Measurements from ENCODE around the gene TKFC. TPM values are rescaled to one million over a fixed set of nuclear protein-coding genes. Genes with fewer than 3 reads are reported as not detected.

TKFC gene
- total and polyA plus RNA-seq, 2 experiments from 2014 or later: 39.8 to 44.6 TPM

DNA sequence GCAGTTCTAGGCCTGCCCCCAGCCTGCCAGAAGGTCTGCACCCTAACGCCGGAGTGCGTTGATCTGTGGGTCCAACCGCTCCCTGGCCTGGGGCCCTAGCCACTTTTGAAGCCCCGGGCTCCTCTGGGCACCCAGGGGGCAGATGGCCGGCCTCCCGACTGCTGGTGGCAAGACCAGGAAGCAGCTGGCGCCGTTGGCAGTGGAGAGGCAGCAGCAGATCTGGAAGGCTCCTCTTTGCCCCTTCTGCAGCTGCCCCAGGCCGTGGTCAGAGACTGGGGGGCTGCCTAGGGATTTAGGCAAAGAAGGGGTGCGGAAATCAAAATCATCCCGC, 37.5 kb upstream of the TKFC start:
- Histone ChIP-seq H3K9ac (no peak overlapping the region; the same call in 1 of the 2 replicates), H2AFZ (no peak overlapping the region), H3K9me2 (ENCODE audit: insufficient read depth) (no peaks in the 10 kb centered on the region), H4K20me1 (ENCODE audit: insufficient read depth) (no peaks in the 10 kb centered on the region), H3K9me3 (ENCODE audit: low read depth) (no peaks in the 10 kb centered on the region), H3K27me3 (replicated peaks; ENCODE audit: insufficient read depth) (no peaks in the 10 kb centered on the region), H3K4me1 (ENCODE audit: insufficient read depth) (peaks cover 28% of the 10 kb centered on the region), H3K27ac (no peak overlapping the region), H3K79me2 (ENCODE audit: insufficient read depth) (no peaks in the 10 kb centered on the region), H3K36me3 (ENCODE audit: low read depth) (peaks cover 18% of the 10 kb centered on the region), H3F3A (ENCODE audit: insufficient read depth) (peaks cover 46% of the 10 kb centered on the region), H3K4me2 (ENCODE audit: unreplicated experiment) (peak overlapping the region; percentile 88), H3K4me3 (peak overlapping the region; percentile 68; the same call in 1 of the 2 replicates)
- in situ Hi-C loops (cut with MboI): no loop called here
- no peak for TF ChIP-seq EZH2phosphoT487 (IDR thresholded peaks at IDR 0.05; ENCODE audit: insufficient read depth, low read depth)
- WGBS, 2 experiments (ENCODE audit: low coverage in 1 of 2, low lambda C conversion rate in 2 of 2, missing lambda C conversion rate in 2 of 2): 68 to 71% methylated on average over 11 to 12 of the region's 12 CpGs
- DNase-seq: peak; percentile 9

DNA sequence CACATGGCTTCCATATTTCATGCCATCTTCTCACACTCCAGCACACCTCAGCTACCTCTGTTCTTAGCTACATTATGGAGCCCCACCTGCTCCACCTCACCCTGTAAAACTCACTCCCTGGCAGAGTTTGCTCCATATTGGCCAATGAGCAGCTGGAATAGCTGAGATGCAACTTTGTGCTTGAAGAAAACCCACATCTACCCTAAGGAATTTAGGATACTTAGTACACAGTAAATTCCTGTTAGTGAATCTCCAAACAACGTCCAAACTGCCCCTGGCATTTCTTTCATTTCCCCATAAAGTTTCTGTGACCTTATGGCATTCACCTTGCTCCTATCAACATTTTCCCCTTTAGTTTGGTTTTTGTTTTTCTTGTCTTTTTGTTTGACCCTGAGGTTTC, 35.7 kb upstream of the TKFC start:
- Histone ChIP-seq H3K9ac (peak overlapping the region; percentile 56), H4K20me1 (ENCODE audit: insufficient read depth) (no peaks in the 10 kb centered on the region)
- DNase-seq: peak; percentile 69

DNA sequence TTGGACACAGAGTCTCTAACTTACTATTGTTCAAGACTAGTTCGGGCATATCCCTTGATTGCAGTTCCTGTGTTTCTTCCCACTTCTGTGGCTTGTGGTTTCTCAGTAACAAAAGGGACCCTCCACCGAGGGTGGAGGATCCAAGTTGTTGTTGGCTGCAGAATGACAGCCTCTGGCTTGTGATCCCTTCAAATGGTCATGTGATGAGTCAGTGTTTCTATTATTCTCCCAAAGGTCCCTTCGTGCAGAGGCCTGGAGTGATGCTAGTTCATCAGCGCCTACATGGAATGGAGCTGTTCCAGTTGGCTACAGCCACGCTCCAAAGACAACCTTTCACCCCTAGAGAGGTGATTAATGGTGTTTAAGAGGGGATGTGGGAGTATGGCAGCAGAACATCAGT, 35.3 kb upstream of the TKFC start:
- Histone ChIP-seq H3K4me1 (ENCODE audit: insufficient read depth) (peaks cover 28% of the 10 kb centered on the region), H3K36me3 (ENCODE audit: low read depth) (peaks cover 38% of the 10 kb centered on the region), H3K4me2 (ENCODE audit: unreplicated experiment) (peak overlapping the region; percentile 63), H3K79me2 (ENCODE audit: insufficient read depth) (no peaks in the 10 kb centered on the region), H3K4me3 (no peak overlapping the region), H3F3A (ENCODE audit: insufficient read depth) (peaks cover 61% of the 10 kb centered on the region), H4K20me1 (ENCODE audit: insufficient read depth) (no peaks in the 10 kb centered on the region), H3K27ac (peak overlapping the region; percentile 91), H3K9me3 (ENCODE audit: low read depth) (no peaks in the 10 kb centered on the region), H3K9ac (peak overlapping the region; percentile 56), H3K27me3 (replicated peaks; ENCODE audit: insufficient read depth) (no peaks in the 10 kb centered on the region), H2AFZ (no peak overlapping the region), H3K9me2 (ENCODE audit: insufficient read depth) (no peaks in the 10 kb centered on the region)
- peak; percentile 95 for DNase-seq
- TF ChIP-seq EZH2phosphoT487 (IDR thresholded peaks at IDR 0.05; ENCODE audit: insufficient read depth, low read depth): no peak
- TF ChIP-seq EZH2 (IDR thresholded peaks at IDR 0.05; ENCODE audit: insufficient read depth, poor library complexity, severe bottlenecking): no peak
- 0 to 7% methylated on average over 5 of the region's 5 CpGs for WGBS, 2 experiments (ENCODE audit: low coverage in 1 of 2, low lambda C conversion rate in 2 of 2, missing lambda C conversion rate in 2 of 2)
- in situ Hi-C loops (cut with MboI): no loop called here

More for the DNA sequence above, 35.7 kb upstream of the TKFC start:
- no peaks in the 10 kb centered on the region for H3K27me3 ChIP-seq (replicated peaks; ENCODE audit: insufficient read depth)
- H3K4me3 ChIP-seq: no peak overlapping the region
- H3K4me1 ChIP-seq (ENCODE audit: insufficient read depth): peaks cover 28% of the 10 kb centered on the region
- peak overlapping the region; percentile 63 for H3K4me2 ChIP-seq (ENCODE audit: unreplicated experiment)
- TF ChIP-seq EZH2 (IDR thresholded peaks at IDR 0.05; ENCODE audit: insufficient read depth, poor library complexity, severe bottlenecking) (no peak), EZH2phosphoT487 (IDR thresholded peaks at IDR 0.05; ENCODE audit: insufficient read depth, low read depth) (no peak)
- WGBS, 2 experiments (ENCODE audit: low coverage in 1 of 2, low lambda C conversion rate in 2 of 2, missing lambda C conversion rate in 2 of 2): 23 to 48% methylated on average over 1 of the region's 1 CpG
- no peaks in the 10 kb centered on the region for H3K79me2 ChIP-seq (ENCODE audit: insufficient read depth)
- H2AFZ ChIP-seq: no peak overlapping the region
- peaks cover 35% of the 10 kb centered on the region for H3K36me3 ChIP-seq (ENCODE audit: low read depth)
- H3K27ac ChIP-seq: peak overlapping the region; percentile 91
- H3F3A ChIP-seq (ENCODE audit: insufficient read depth): peaks cover 61% of the 10 kb centered on the region
- H3K9me2 ChIP-seq (ENCODE audit: insufficient read depth): no peaks in the 10 kb centered on the region
- in situ Hi-C loops (cut with MboI): no loop called here
- no peaks in the 10 kb centered on the region for H3K9me3 ChIP-seq (ENCODE audit: low read depth)

DNA sequence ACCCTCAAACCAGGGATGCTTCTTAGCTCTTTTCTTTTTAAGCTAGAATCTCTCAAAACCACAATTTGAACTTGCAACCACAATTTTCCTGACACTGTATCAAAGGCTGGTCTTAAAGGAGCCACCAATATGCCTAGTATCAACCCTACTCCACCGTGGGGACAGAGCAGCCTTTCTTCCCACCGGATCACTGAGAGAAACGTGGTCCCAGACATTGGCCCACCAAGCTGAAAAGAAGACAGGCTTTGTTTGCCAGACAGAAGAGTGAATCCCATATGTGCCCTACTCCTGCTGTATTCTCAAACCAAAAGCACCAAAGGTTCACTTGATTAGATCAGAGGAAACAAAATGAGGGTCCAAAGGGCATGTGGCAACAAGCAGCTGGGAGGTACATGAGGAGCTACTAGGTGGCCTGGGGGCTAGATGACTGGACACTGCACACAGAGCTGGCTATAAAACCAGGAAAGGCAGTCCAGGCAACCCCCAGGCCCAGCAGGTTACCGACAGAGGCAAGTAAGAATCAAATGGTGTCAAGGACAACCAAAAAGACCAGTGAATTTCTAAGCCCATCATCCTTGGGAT, 34.3 kb upstream of the TKFC start:
- peak; percentile 19 for DNase-seq
- peak overlapping the region; percentile 91 for H3K27ac ChIP-seq
- no peaks in the 10 kb centered on the region for H3K27me3 ChIP-seq (replicated peaks; ENCODE audit: insufficient read depth)
- no peaks in the 10 kb centered on the region for H3K79me2 ChIP-seq (ENCODE audit: insufficient read depth)
- no peaks in the 10 kb centered on the region for H4K20me1 ChIP-seq (ENCODE audit: insufficient read depth)
- H3F3A ChIP-seq (ENCODE audit: insufficient read depth): peaks cover 61% of the 10 kb centered on the region
- WGBS, 2 experiments (ENCODE audit: low coverage in 1 of 2, low lambda C conversion rate in 2 of 2, missing lambda C conversion rate in 2 of 2): 94 to 100% methylated on average over 4 of the region's 4 CpGs
- peaks cover 41% of the 10 kb centered on the region for H3K36me3 ChIP-seq (ENCODE audit: low read depth)
- peak overlapping the region; percentile 39 for H3K9ac ChIP-seq
- H3K4me3 ChIP-seq: no peak overlapping the region
- peak overlapping the region; percentile 63 for H3K4me2 ChIP-seq (ENCODE audit: unreplicated experiment)
- no peak overlapping the region for H2AFZ ChIP-seq
- H3K9me2 ChIP-seq (ENCODE audit: insufficient read depth): no peaks in the 10 kb centered on the region
- no peaks in the 10 kb centered on the region for H3K9me3 ChIP-seq (ENCODE audit: low read depth)
- H3K4me1 ChIP-seq (ENCODE audit: insufficient read depth): peaks cover 26% of the 10 kb centered on the region
- no peak for TF ChIP-seq EZH2phosphoT487 (IDR thresholded peaks at IDR 0.05; ENCODE audit: insufficient read depth, low read depth)
- TF ChIP-seq EZH2 (IDR thresholded peaks at IDR 0.05; ENCODE audit: insufficient read depth, poor library complexity, severe bottlenecking): no peak
- in situ Hi-C loops (cut with MboI): no loop called here
